22Rv1 (cell line): ENCODE results near the gene CABCOCO1.

Experiments used
- ZFX ChIP-seq: fragments of 450-650 bp; IDR thresholded peaks from 2 replicates; pipeline ENCODE4 v1.6.1; 2017; ENCODE audit warnings: antibody characterized with exemption, borderline replicate concordance
- TF ChIP-seq, protein P1 (sequence below): fragments of 450-650 bp; IDR thresholded peaks from 2 replicates; pipeline ENCODE4 v1.5.1; 2017; ENCODE audit warnings: mild to moderate bottlenecking

DNA sequence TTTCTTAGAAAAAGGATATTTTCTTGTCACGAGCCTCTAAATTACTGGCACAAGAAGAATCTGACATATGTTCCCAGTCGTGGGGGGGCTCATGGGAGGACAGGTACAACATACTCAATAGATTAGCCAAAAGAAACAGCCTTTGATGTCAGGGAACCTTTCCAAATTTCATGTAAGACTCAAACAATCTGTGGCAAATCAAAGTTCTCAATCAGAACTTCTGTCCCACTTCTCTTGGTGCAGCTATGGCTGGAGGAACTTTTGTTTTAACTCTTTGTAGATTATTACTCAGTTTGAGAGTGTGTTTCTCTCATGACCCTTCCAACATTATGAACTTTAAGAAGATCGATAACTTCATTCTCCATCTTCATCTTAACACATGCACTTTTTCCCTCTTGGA, 124.4 kb downstream of the CABCOCO1 start:
- TF ChIP-seq, protein P1, sequence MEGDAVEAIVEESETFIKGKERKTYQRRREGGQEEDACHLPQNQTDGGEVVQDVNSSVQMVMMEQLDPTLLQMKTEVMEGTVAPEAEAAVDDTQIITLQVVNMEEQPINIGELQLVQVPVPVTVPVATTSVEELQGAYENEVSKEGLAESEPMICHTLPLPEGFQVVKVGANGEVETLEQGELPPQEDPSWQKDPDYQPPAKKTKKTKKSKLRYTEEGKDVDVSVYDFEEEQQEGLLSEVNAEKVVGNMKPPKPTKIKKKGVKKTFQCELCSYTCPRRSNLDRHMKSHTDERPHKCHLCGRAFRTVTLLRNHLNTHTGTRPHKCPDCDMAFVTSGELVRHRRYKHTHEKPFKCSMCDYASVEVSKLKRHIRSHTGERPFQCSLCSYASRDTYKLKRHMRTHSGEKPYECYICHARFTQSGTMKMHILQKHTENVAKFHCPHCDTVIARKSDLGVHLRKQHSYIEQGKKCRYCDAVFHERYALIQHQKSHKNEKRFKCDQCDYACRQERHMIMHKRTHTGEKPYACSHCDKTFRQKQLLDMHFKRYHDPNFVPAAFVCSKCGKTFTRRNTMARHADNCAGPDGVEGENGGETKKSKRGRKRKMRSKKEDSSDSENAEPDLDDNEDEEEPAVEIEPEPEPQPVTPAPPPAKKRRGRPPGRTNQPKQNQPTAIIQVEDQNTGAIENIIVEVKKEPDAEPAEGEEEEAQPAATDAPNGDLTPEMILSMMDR, result no peak
- TF ChIP-seq ZFX, result no peak
